ENCODE results near the gene CEACAM1.

DNA sequence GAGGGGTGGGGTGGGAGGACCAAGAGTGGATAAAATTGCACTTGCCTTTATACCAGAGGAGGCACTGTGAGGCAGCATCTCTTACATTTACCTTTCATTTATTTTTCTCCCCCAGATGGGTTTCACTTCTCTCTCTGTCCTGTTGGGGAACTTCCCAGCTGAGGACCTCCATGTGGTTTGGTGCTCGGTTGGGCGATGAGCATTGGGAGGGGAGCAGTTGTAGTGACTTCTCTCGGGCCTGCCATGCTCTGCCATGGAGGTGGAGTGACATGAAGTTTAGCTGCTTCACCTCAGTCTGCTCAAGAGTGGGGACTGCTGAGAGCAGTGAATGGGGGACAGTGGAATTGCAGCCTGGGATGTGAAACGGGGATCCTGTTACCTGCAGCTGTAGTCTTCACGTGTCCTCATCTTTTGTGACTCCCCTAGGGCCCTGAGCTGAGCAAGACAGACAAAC lies 62.4 kb downstream of the CEACAM1 start:
- no peak for TF ChIP-seq CTCF (optimal IDR thresholded peaks at IDR 0.05 in 1 of 3, IDR thresholded peaks at IDR 0.05 in 1 of 3, conservative IDR thresholded peaks at IDR 0.05 in 1 of 3; ENCODE audit: extremely low read depth in 1 of 3, insufficient read depth in 2 of 3, low read length in 3 of 3)
- no peak for TF ChIP-seq EZH2 (IDR thresholded peaks at IDR 0.05; ENCODE audit: low read length)
